Gastrocnemius medialis (tissue), 4 donors: Measurements from ENCODE around the gene ATP13A3. TPM values are rescaled to one million over a fixed set of nuclear protein-coding genes. Genes with fewer than 3 reads are reported as not detected.

Source experiments
- ATAC-seq, 2 donors: fragments of 150-250 bp; one replicate each; pipeline ENCODE4 v1.9.1; 2016
- DNase-seq, 2 donors: peaks; one replicate each; pipeline ENCODE4 v3.0.0-alpha.2; 2019
- H3K27ac ChIP-seq, 4 donors: fragments of 200-600 bp; sonication (generic); 1 replicate in 1 of 4; 2 replicates in 3 of 4; pipeline ENCODE4 v1.5.1; 2016 to 2018; ENCODE audit warnings: mild to moderate bottlenecking in 2 of 4, moderate library complexity in 1 of 4
- H3K27me3 ChIP-seq, 3 donors: fragments of 200-600 bp; sonication (generic) in 2 of 3; 1 replicate in 1 of 3; 2 replicates in 2 of 3; pipeline versions ENCODE4 v1.5.1 to v1.6.0; 2016 to 2019; ENCODE audit warnings: mild to moderate bottlenecking in 1 of 3, moderate library complexity in 1 of 3
- H3K36me3 ChIP-seq, 2 donors: fragments of 200-600 bp; sonication (generic) in 1 of 2; one replicate each; pipeline ENCODE4 v1.5.1; 2017 to 2018
- H3K4me1 ChIP-seq, 2 donors: fragments of 200-600 bp; sonication (generic) in 1 of 2; one replicate each; pipeline ENCODE4 v1.5.1; 2016 to 2017; ENCODE audit warnings: mild to moderate bottlenecking in 2 of 2
- H3K4me3 ChIP-seq, 4 donors: fragments of 200-600 bp; sonication (generic) in 3 of 4; 1 replicate in 1 of 4; 2 replicates in 3 of 4; pipeline ENCODE4 v1.5.1; 2016 to 2019; ENCODE audit warnings: mild to moderate bottlenecking in 2 of 4
- H3K9me3 ChIP-seq, 3 donors: fragments of 200-600 bp; sonication (generic) in 2 of 3; 1 replicate in 1 of 3; 2 replicates in 2 of 3; pipeline ENCODE4 v1.5.1; 2016 to 2019
- POLR2A ChIP-seq, 2 donors: fragments of 450-650 bp; IDR thresholded peaks; one replicate each; pipeline ENCODE4 v1.6.1; 2017; ENCODE audit warnings: antibody characterized with exemption in 2 of 2, mild to moderate bottlenecking in 2 of 2, moderate library complexity in 2 of 2
- in situ Hi-C, 4 donors: fragments of 200-750 bp; cut with MboI; loops; one replicate each; pipeline versions ENCODE4 v1.15.0 to v1.8.0; 2017; ENCODE audit warnings: low sequenced_read_pairs in 4 of 4
- intact Hi-C: fragments of 100-400 bp; cut with DNase I; formaldehyde crosslinking; loops from one replicate; pipeline ENCODE4 v1.15.1; 2023; ENCODE audit warnings: low total_unique reads
- total RNA-seq, 4 donors: library from RNA; depleted of rRNA; stranded (reverse); fragments of >200 nt; gene quantifications; one replicate each; pipeline versions ENCODE4 v1.1.0 to v1.2.3, GENCODE V29; 2016
- TF ChIP-seq, protein P1 (sequence below), 5 experiments: fragments of 450-650 bp in 3 of 5; fragments of 200-600 bp in 2 of 5; sonication (generic) in 2 of 5; IDR thresholded peaks in 4 of 5; conservative IDR thresholded peaks in 1 of 5; 1 replicate in 4 of 5; 2 replicates in 1 of 5; pipeline ENCODE4 v1.5.1; 2016 to 2019; ENCODE audit warnings: antibody characterized with exemption in 5 of 5, mild to moderate bottlenecking in 3 of 5, moderate library complexity in 3 of 5

Gene ATP13A3
- total RNA-seq, 4 donors from 2014 or later, result 31.8 to 90.2 (median 57.3) TPM

DNA sequence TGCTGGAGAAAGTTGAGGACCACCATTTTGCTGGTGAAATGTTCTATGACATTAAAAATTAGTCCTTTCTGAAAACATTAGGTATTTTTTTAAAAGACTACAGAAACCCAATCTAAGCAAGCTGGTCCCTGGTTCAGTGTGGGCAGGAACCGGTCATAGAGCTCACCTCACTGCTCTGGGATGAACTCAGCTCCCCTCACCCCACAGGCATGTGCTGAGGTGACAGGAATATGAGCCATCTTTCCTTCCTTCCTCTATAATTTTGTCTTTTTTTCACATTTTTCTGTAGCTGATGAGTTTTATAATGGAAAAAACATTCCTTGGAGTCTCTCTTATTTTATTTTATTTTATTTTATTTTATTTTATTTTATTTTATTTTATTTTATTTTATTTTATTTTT is 109.1 kb downstream of the ATP13A3 start:
- Histone ChIP-seq H3K27me3 (peaks cover 0 to 12% (median 4%) of the 10 kb centered on the region in 3 donors), H3K4me3 (no peak overlapping the region), H3K27ac (no peak overlapping the region), H3K9me3 (no peaks in the 10 kb centered on the region), H3K36me3 (no peaks in the 10 kb centered on the region), H3K4me1 (no peaks in the 10 kb centered on the region)
- DNase-seq (no peak), ATAC-seq (no peak)
- TF ChIP-seq, protein P1, sequence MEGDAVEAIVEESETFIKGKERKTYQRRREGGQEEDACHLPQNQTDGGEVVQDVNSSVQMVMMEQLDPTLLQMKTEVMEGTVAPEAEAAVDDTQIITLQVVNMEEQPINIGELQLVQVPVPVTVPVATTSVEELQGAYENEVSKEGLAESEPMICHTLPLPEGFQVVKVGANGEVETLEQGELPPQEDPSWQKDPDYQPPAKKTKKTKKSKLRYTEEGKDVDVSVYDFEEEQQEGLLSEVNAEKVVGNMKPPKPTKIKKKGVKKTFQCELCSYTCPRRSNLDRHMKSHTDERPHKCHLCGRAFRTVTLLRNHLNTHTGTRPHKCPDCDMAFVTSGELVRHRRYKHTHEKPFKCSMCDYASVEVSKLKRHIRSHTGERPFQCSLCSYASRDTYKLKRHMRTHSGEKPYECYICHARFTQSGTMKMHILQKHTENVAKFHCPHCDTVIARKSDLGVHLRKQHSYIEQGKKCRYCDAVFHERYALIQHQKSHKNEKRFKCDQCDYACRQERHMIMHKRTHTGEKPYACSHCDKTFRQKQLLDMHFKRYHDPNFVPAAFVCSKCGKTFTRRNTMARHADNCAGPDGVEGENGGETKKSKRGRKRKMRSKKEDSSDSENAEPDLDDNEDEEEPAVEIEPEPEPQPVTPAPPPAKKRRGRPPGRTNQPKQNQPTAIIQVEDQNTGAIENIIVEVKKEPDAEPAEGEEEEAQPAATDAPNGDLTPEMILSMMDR (IDR thresholded peaks at IDR 0.05 in 4 of 5, conservative IDR thresholded peaks at IDR 0.05 in 1 of 5), result no peak
- no peak for TF ChIP-seq POLR2A (IDR thresholded peaks at IDR 0.05)
- intact Hi-C loops (no loop called here), in situ Hi-C loops (no loop called here)

DNA sequence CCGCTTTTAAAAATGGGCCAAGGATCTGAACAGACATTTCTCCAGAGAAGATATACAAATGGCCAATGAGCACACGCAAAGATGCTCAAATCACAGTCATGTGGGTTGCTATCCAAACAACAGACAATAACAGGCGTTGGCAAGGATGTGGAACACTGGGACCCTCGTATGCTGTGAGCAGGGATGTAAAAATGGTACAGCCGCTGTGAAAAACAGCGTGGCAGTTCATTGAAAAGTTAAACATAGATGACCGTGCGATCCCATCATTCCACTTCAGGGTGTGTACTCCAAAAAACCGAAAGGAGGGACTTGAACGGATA is 110.6 kb downstream of the ATP13A3 start:
- DNase-seq (no peak), ATAC-seq (no peak)
- H3K9me3 ChIP-seq, result no peaks in the 10 kb centered on the region
- intact Hi-C loops (no loop called here), in situ Hi-C loops (no loop called here)
- no peak overlapping the region for H3K27ac ChIP-seq
- H3K4me1 ChIP-seq, result no peaks in the 10 kb centered on the region
- no peak for TF ChIP-seq POLR2A (IDR thresholded peaks at IDR 0.05)
- H3K27me3 ChIP-seq, result peaks cover 0 to 12% (median 4%) of the 10 kb centered on the region in 3 donors
- H3K36me3 ChIP-seq, result no peaks in the 10 kb centered on the region
- no peak overlapping the region for H3K4me3 ChIP-seq

DNA sequence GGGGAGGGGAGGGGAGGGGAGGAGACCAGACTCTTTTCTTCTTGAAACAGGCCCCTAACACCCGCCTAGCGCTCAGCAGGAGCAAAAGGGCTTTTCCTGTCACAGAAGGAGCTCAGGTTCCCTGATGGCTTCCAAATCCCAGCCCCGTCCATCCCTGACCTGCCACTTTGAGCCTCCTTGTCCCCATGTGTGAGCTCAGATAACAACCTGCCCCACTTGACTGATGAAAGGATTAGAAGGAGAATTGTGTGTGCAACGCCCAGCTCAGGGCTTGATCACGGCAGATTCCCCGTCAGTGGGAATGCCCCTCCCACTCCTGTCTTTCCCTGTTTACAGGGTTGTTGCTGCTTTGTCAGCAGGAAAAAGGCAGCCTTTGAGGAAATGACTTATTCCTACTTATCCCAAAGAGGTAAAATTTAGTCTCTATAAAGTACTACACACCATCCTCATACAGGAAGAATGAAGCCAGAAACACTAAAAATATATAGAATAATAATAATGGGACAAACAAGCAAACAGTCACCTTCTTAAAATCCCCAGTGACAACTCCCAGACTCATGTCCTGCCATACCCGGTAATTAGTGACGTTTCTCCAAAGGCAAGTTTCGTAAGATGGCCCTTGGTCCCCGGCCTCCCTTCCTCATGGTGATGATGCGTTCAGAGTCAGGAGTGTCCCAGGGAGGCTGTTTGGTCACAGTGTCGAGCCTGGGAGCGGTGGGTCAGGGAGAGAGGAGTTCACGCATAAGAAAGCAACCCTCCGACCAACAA is 111.1 kb downstream of the ATP13A3 start:
- H3K9me3 ChIP-seq, result no peaks in the 10 kb centered on the region
- no peak overlapping the region for H3K27ac ChIP-seq
- TF ChIP-seq, protein P1 (IDR thresholded peaks at IDR 0.05 in 4 of 5, conservative IDR thresholded peaks at IDR 0.05 in 1 of 5), result no peak
- TF ChIP-seq POLR2A (IDR thresholded peaks at IDR 0.05), result no peak
- H3K27me3 ChIP-seq, result peaks cover under 1 to 12% (median 4%) of the 10 kb centered on the region in 3 donors
- no peak overlapping the region for H3K4me3 ChIP-seq
- DNase-seq, result no peak
- no peaks in the 10 kb centered on the region for H3K36me3 ChIP-seq
- intact Hi-C loops, result no loop called here
- ATAC-seq, result no peak
- no peaks in the 10 kb centered on the region for H3K4me1 ChIP-seq
- in situ Hi-C loops, result no loop called here

DNA sequence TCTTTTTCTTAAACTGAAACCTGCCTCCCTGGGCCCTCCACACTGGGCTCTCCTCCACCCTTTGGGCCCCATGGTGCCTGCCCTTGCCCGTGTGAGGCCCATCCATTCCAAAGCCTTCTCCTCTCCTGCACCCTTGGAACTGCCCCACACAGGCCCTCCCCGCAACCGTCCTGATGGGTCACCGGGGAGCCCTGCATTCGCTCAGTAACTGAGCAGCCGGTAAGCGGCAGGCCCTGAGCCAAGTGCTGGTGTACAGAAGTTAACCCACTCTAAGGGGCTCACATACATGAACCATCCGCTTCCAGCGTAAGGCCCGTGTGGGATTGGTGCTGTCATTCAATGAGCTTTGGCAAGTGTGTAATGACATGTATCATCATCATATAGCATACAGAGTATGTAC is 111.9 kb downstream of the ATP13A3 start:
- Histone ChIP-seq H3K27me3 (peaks cover 4 to 12% (median 7%) of the 10 kb centered on the region in 3 donors), H3K36me3 (no peaks in the 10 kb centered on the region), H3K27ac (no peak overlapping the region), H3K4me3 (no peak overlapping the region), H3K9me3 (no peaks in the 10 kb centered on the region), H3K4me1 (no peaks in the 10 kb centered on the region)
- intact Hi-C loops, result no loop called here
- ATAC-seq, result no peak
- in situ Hi-C loops, result no loop called here
- DNase-seq, result no peak
- TF ChIP-seq POLR2A (IDR thresholded peaks at IDR 0.05), result no peak
- TF ChIP-seq, protein P1 (IDR thresholded peaks at IDR 0.05 in 4 of 5, conservative IDR thresholded peaks at IDR 0.05 in 1 of 5), result no peak

DNA sequence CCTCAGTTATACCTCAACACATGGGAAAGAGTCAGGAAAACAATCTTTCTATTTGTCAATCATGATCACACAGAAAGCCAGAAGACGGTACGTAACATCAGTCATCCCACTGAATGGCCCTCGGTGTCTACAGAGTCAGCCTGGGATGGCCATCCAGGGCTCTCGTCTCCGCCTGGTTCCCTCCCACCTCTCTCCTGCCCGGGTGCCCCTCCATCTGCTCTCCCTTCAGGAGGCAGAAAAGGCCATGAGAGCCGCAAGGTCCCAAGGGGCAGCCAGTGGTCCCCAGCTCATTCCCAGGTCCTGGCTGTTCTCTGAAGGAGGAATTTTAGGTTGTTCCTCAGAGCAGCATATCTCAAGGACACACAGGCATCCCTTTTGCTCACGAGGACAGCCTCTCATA is 112.9 kb downstream of the ATP13A3 start:
- no peak overlapping the region for H3K27ac ChIP-seq
- ATAC-seq (no peak), DNase-seq (no peak)
- TF ChIP-seq POLR2A (IDR thresholded peaks at IDR 0.05), result no peak
- TF ChIP-seq, protein P1 (IDR thresholded peaks at IDR 0.05 in 4 of 5, conservative IDR thresholded peaks at IDR 0.05 in 1 of 5), result no peak
- no peak overlapping the region for H3K4me3 ChIP-seq
- no peaks in the 10 kb centered on the region for H3K36me3 ChIP-seq
- no peaks in the 10 kb centered on the region for H3K4me1 ChIP-seq
- H3K9me3 ChIP-seq, result no peaks in the 10 kb centered on the region
- H3K27me3 ChIP-seq, result peaks cover 9 to 18% (median 18%) of the 10 kb centered on the region in 3 donors
- in situ Hi-C loops, result no loop called here
- intact Hi-C loops, result no loop called here
